GM10266 (cell line): ENCODE results near the gene RAD23B.
"Not testable (repeated sequence)": the region's sequence is repeated elsewhere in the genome, so short reads cannot be mapped to it uniquely, and the experiment has no call there.

Experiments used
- DNase-seq: peaks from one replicate; pipeline ENCODE4 v3.0.0; 2012; ENCODE audit errors: extremely low spot score
- TF ChIP-seq, protein P1 (sequence below): IDR thresholded peaks from 2 replicates; pipeline ENCODE4 v1.5.1; 2012; ENCODE audit warnings: mild to moderate bottlenecking, low read depth; ENCODE audit not compliant: control insufficient read depth, insufficient read depth; ENCODE audit errors: missing control alignments

RAD23B gene

DNA sequence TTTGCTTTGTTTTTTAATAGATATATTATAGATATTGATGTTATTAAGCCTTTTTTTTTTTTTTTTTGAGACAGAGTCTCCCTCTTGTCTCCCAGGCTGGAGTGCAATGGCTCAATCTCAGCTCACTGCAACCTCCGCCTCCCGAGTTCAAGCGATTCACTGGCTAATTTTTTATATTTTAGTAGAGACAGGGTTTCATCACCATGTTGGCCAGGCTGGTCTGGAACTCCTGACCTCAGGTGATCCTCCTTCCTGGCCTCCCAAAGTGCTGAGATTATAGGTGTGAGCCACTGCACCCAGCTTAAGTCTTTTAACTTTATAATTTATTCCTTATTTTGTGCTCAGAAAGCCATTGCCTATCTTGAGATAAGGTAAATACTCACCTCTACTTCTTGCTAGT lies 24.2 kb upstream of the RAD23B start:
- TF ChIP-seq, protein P1, sequence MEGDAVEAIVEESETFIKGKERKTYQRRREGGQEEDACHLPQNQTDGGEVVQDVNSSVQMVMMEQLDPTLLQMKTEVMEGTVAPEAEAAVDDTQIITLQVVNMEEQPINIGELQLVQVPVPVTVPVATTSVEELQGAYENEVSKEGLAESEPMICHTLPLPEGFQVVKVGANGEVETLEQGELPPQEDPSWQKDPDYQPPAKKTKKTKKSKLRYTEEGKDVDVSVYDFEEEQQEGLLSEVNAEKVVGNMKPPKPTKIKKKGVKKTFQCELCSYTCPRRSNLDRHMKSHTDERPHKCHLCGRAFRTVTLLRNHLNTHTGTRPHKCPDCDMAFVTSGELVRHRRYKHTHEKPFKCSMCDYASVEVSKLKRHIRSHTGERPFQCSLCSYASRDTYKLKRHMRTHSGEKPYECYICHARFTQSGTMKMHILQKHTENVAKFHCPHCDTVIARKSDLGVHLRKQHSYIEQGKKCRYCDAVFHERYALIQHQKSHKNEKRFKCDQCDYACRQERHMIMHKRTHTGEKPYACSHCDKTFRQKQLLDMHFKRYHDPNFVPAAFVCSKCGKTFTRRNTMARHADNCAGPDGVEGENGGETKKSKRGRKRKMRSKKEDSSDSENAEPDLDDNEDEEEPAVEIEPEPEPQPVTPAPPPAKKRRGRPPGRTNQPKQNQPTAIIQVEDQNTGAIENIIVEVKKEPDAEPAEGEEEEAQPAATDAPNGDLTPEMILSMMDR = no peak
- no peak for DNase-seq

DNA sequence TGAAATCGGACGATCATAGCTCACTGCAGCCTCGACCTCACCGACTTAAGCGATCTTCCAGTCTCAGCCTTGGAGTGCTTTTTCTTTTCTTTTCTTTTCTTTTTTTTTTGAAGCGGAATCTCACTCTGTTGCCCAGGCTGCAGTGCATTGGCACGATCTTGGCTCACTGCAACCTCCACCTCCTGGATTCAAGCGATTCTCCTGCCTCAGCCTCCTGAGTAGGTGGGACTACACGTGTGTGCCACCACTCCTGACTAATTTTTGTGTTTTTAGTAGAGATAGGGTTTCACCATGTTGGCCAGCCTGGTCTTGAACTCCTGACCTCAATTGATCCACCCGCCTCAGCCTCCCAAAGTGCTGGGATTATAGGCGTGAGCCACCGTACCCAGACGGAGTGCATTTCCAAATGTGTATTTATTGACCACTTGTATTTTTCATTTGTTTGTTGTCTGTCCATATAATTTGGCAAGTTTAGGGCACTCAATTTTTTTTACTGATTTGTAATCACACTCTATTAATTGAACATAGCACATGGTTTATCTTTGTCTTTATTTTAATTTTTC lies 23.2 kb upstream of the RAD23B start:
- not testable (repeated sequence) for DNase-seq

DNA sequence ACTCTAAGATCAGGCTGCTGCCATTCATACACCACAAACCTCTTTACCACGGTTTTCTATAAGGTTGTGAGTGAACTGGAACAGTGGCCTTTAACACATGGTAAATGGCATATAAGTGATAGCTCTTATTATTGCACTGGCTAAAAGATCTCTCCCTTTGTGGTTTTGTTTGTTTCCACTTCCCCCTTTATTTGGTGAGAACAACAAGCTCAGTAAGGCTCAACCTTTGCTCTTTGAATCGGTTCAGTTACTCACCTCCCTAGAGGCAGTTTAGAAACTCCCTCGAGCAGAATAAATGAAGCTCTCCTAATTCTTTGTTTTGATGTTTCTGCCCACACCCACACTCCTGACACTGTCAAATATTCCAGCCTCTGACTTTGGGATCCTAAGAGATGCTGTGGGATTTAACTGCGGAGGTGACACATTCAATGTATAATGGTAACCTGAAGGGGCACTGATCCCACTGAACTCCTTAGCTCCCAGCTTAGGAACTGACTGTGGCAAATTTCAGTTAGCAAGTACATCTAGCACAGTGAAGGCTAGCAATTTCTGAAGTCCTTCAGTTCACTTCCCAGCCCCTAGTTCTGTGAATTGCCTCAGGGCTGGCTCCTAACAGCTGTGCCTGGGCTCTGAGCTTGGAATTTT lies 22.5 kb upstream of the RAD23B start:
- TF ChIP-seq, protein P1 = no peak
- DNase-seq = peak; percentile 83

DNA sequence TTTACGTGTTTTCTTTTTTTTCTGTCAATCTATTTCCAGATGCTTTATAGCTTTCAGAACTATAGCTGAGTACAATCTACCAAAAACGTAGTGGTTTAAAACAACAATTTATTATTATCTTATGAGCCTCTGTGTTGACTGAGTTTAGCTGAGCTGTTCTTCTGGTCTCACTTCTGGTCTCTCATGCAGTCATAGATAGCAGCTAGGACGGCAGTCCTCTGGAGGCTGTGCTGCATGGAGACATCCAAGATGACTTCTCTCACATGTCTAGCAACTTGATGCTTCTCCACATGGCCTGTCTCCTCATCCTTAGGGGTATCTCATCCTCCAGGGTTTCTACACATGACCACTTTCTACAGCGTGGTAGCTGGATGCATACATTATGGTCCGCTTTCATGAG lies 22.0 kb upstream of the RAD23B start:
- TF ChIP-seq, protein P1 = no peak
- DNase-seq = no peak

DNA sequence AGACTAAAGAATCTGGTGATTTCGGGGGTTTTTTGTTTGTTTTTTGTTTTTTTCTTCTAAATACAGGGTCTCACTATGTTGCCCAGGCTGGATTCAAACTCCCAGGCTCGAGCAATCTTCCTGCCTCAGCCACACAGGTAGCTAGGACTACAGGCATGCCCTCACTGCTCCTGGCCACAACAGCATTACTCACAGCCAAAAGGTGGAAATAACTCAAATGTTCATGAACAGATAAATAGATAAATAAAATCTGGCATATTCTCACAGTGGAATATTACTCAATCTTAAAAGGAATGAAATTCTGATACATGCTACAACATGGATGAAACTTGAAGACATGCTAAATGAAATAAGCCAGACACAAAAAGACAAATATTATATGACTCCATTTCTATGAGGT lies 19.8 kb upstream of the RAD23B start:
- DNase-seq = no peak
- TF ChIP-seq, protein P1 = no peak

DNA sequence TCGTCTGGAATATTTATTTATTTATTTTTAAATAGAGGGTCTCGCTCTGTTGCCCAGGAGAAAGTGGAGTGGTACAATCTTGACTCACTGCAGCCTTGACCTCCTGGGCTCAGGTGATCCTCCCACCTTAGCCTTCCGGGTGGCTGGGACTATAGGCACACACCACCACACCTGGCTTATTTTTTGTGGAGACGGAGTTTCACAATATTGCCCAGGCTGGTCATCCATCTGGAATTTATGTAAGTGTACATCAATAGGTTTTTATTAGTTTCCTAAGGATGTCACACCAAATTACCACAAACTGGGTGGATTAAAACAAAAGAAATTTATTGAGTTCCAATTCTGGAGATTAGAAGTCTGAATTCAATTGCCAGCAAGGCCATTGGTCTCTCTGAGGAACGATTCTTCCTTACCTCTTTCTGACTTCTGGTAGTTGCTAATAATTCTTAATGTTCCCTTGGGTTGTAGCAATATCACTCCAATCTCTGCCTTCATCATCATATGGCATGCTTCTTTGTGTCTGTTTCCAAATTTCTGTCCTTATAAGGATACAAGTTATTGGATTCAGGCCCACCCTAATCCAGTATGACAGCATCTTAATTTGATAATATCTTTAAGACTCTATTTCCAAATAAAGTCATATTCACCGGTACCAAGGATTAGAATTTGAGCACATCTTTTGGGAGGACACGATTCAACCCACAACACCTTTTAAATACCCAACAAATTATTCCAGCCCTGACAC lies 16.3 kb upstream of the RAD23B start:
- no peak for DNase-seq
- TF ChIP-seq, protein P1 = no peak

DNA sequence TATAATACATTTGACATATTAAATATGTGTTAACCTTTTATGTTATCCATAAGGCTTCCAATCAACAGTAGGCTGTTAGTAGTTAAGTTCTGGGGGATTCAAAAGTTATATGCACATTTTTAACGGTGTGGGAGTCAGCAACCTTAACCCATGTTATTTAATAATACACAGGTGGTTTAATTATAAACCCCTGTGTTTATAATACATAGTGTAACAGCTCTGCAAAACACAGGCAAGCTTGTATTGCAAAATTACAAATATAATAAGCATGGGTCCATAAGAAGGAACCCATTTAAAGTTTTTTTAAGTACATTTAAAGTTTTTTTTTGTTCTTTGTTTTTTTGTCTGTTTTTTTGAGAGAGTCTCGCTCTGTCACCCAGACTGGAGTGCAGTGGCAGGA lies 14.5 kb upstream of the RAD23B start:
- TF ChIP-seq, protein P1 = no peak
- no peak for DNase-seq
